GM23338 (cell line): ENCODE data around the gene RPA1. TPM values are rescaled to one million over a fixed set of nuclear protein-coding genes. Genes with fewer than 3 reads are reported as not detected.

Experiments
- ATAC-seq: fragments of 200-7000 bp; cut with Tn5 transposase; 3 replicates; pipeline ENCODE4 v1.9.1; 2020
- DNase-seq: peaks from one replicate; pipeline ENCODE4 v3.0.0-alpha.2; 2015; ENCODE audit warnings: low spot score
- H2AFZ ChIP-seq: fragments of 200-600 bp; sonication (generic); 2 replicates; pipeline ENCODE4 v1.8.0; 2016; ENCODE audit warnings: antibody characterized with exemption, mild to moderate bottlenecking, moderate library complexity
- H3F3A ChIP-seq: fragments of 200-600 bp; sonication (generic); replicated peaks from 2 replicates; pipeline ENCODE4 v1.8.0; 2017; ENCODE audit warnings: antibody characterized with exemption, mixed run types, low read depth
- H3K27ac ChIP-seq: fragments of 200-600 bp; sonication (generic); 2 replicates; pipeline ENCODE4 v1.6.1; 2016; ENCODE audit warnings: low read depth
- H3K27me3 ChIP-seq: fragments of 200-600 bp; sonication (generic); 2 replicates; pipeline ENCODE4 v1.8.0; 2016; ENCODE audit warnings: mild to moderate bottlenecking, mixed run types, moderate library complexity; ENCODE audit not compliant: insufficient read depth
- H3K36me3 ChIP-seq: fragments of 200-600 bp; sonication (generic); 2 replicates; pipeline ENCODE4 v1.8.0; 2016; ENCODE audit warnings: mild to moderate bottlenecking; ENCODE audit not compliant: insufficient read depth
- H3K4me1 ChIP-seq: fragments of 200-600 bp; sonication (generic); 2 replicates; pipeline ENCODE4 v1.8.0; 2016; ENCODE audit warnings: mild to moderate bottlenecking, moderate library complexity; ENCODE audit not compliant: insufficient read depth
- H3K4me2 ChIP-seq: fragments of 200-600 bp; sonication (generic); 2 replicates; pipeline ENCODE4 v1.7.1; 2017; ENCODE audit warnings: mixed run types
- H3K4me3 ChIP-seq: fragments of 200-600 bp; sonication (generic); 2 replicates; pipeline ENCODE4 v1.6.1; 2016; ENCODE audit warnings: mixed run types
- H3K79me2 ChIP-seq: fragments of 200-600 bp; sonication (generic); replicated peaks from 2 replicates; pipeline ENCODE4 v1.8.0; 2017; ENCODE audit warnings: mild to moderate bottlenecking; ENCODE audit not compliant: insufficient read depth
- H3K9me2 ChIP-seq: fragments of 200-600 bp; sonication (generic); 2 replicates; pipeline ENCODE4 v1.8.0; 2017; ENCODE audit not compliant: insufficient read depth
- H4K20me1 ChIP-seq: fragments of 200-600 bp; sonication (generic); replicated peaks from 2 replicates; pipeline ENCODE4 v1.8.0; 2017; ENCODE audit warnings: mild to moderate bottlenecking; ENCODE audit not compliant: insufficient read depth
- H3K27ac Mint-ChIP-seq: 2 replicates; pipeline ENCODE4 v1.8.0; 2020; ENCODE audit warnings: inconsistent platforms, mild to moderate bottlenecking, moderate library complexity, mixed read lengths
- H3K27me3 Mint-ChIP-seq: 3 replicates; pipeline ENCODE4 v1.8.0; 2022; ENCODE audit warnings: low read depth, mild to moderate bottlenecking, moderate library complexity, mixed read lengths, inconsistent platforms; ENCODE audit not compliant: insufficient read depth, poor library complexity
- H3K36me3 Mint-ChIP-seq: 3 replicates; pipeline ENCODE4 v1.8.0; 2021; ENCODE audit warnings: low read depth, mild to moderate bottlenecking, inconsistent platforms, moderate library complexity, mixed read lengths
- H3K4me1 Mint-ChIP-seq: 3 replicates; pipeline ENCODE4 v1.8.0; 2020; ENCODE audit warnings: mild to moderate bottlenecking, inconsistent platforms, mixed read lengths
- H3K4me3 Mint-ChIP-seq: 3 replicates; pipeline ENCODE4 v1.8.0; 2021; ENCODE audit warnings: moderate library complexity, mild to moderate bottlenecking, inconsistent platforms, mixed read lengths
- H3K9me3 Mint-ChIP-seq: 3 replicates; pipeline ENCODE4 v1.8.0; 2020; ENCODE audit warnings: moderate library complexity, mild to moderate bottlenecking, inconsistent platforms, mixed read lengths
- CREB1 ChIP-seq: fragments of 250-450 bp; sonication (Bioruptor Pico); IDR thresholded peaks from 2 replicates; pipeline ENCODE4 v1.5.0; 2020; ENCODE audit warnings: low read depth, mild to moderate bottlenecking, moderate library complexity
- EZH2 ChIP-seq: fragments of 200-600 bp; sonication (generic); IDR thresholded peaks from one replicate; pipeline ENCODE4 v1.8.0; 2017; ENCODE audit warnings: antibody characterized with exemption, mild to moderate bottlenecking, low read depth; ENCODE audit not compliant: unreplicated experiment
- EZH2phosphoT487 ChIP-seq: fragments of 200-600 bp; sonication (generic); IDR thresholded peaks from one replicate; pipeline ENCODE4 v1.8.1; 2018; ENCODE audit warnings: antibody characterized with exemption; ENCODE audit not compliant: unreplicated experiment
- JUNB ChIP-seq: IDR thresholded peaks from one replicate; pipeline ENCODE4 v1.6.1; 2016; ENCODE audit warnings: antibody characterized with exemption; ENCODE audit not compliant: unreplicated experiment
- NANOG ChIP-seq: IDR thresholded peaks from 2 replicates; pipeline ENCODE4 v1.6.1; 2016; ENCODE audit warnings: antibody characterized with exemption, borderline replicate concordance
- POLR2AphosphoS5 ChIP-seq: IDR thresholded peaks from 2 replicates; pipeline ENCODE4 v1.6.1; 2016; ENCODE audit warnings: antibody characterized with exemption, low read depth
- STAT1 ChIP-seq: IDR thresholded peaks from one replicate; pipeline ENCODE4 v1.6.1; 2016; ENCODE audit warnings: antibody characterized with exemption; ENCODE audit not compliant: unreplicated experiment
- ZNF114 ChIP-seq: fragments of 250-450 bp; sonication (Bioruptor Pico); IDR thresholded peaks from 2 replicates; pipeline ENCODE4 v1.5.0; 2020; ENCODE audit warnings: mild to moderate bottlenecking, moderate library complexity
- ZNF331 ChIP-seq: fragments of 250-450 bp; sonication (Bioruptor Pico); IDR thresholded peaks from 2 replicates; pipeline ENCODE4 v1.5.0; 2020; ENCODE audit warnings: low read depth, mild to moderate bottlenecking, moderate library complexity
- polyA plus RNA-seq: library from polyadenylated mRNA; unstranded; fragments of >200 nt; fragmentation: Nextera tagmentation; extraction: Ambion mirVana; gene quantifications from 2 replicates; pipeline ENCODE4 v1.2.1, GENCODE V29; 2016
- total RNA-seq: library from RNA; depleted of rRNA; stranded (reverse); fragments of >200 nt; shearing (Covaris generic); gene quantifications from 2 replicates; pipeline ENCODE4 v1.2.3, GENCODE V29; 2014
- TF ChIP-seq, protein P1 (sequence below): IDR thresholded peaks from 2 replicates; pipeline ENCODE4 v1.6.1; 2016; ENCODE audit warnings: antibody characterized with exemption
- TF ChIP-seq, protein P2 (sequence below): IDR thresholded peaks from one replicate; pipeline ENCODE4 v1.6.1; 2018; ENCODE audit warnings: antibody characterized with exemption; ENCODE audit not compliant: unreplicated experiment

The RPA1 gene
- total and polyA plus RNA-seq, 2 experiments from 2014 or later: 33.7 to 52.1 TPM

DNA sequence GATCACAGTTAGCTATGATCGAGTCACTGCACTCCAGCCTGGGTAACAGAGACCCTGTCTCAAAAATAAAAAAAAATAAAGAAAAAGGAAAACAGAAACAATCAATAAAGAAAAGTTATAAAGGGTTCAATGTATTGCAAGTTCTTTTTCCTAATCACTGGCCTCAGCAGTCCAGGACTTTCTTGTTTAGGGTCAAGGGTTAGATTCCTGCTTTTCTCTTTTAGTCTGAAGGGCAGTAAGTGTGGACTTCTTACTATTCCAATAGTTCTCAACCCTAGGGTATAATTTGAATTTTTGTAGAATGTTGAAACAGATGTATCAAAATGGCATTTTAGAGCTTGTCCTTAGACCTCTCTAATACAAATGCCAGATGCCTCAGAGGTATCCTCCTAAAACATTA is 27.4 kb upstream of the RPA1 start (continued):
- no peak for TF ChIP-seq NANOG
- no peak for TF ChIP-seq POLR2AphosphoS5
- no peak for TF ChIP-seq JUNB
- no peak for TF ChIP-seq EZH2phosphoT487
- TF ChIP-seq ZNF331 (CRISPR knock-in tag): no peak
- TF ChIP-seq CREB1 (CRISPR knock-in tag): no peak
- TF ChIP-seq EZH2: no peak
- TF ChIP-seq, protein P1, sequence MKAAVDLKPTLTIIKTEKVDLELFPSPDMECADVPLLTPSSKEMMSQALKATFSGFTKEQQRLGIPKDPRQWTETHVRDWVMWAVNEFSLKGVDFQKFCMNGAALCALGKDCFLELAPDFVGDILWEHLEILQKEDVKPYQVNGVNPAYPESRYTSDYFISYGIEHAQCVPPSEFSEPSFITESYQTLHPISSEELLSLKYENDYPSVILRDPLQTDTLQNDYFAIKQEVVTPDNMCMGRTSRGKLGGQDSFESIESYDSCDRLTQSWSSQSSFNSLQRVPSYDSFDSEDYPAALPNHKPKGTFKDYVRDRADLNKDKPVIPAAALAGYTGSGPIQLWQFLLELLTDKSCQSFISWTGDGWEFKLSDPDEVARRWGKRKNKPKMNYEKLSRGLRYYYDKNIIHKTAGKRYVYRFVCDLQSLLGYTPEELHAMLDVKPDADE: no peak
- TF ChIP-seq, protein P2, sequence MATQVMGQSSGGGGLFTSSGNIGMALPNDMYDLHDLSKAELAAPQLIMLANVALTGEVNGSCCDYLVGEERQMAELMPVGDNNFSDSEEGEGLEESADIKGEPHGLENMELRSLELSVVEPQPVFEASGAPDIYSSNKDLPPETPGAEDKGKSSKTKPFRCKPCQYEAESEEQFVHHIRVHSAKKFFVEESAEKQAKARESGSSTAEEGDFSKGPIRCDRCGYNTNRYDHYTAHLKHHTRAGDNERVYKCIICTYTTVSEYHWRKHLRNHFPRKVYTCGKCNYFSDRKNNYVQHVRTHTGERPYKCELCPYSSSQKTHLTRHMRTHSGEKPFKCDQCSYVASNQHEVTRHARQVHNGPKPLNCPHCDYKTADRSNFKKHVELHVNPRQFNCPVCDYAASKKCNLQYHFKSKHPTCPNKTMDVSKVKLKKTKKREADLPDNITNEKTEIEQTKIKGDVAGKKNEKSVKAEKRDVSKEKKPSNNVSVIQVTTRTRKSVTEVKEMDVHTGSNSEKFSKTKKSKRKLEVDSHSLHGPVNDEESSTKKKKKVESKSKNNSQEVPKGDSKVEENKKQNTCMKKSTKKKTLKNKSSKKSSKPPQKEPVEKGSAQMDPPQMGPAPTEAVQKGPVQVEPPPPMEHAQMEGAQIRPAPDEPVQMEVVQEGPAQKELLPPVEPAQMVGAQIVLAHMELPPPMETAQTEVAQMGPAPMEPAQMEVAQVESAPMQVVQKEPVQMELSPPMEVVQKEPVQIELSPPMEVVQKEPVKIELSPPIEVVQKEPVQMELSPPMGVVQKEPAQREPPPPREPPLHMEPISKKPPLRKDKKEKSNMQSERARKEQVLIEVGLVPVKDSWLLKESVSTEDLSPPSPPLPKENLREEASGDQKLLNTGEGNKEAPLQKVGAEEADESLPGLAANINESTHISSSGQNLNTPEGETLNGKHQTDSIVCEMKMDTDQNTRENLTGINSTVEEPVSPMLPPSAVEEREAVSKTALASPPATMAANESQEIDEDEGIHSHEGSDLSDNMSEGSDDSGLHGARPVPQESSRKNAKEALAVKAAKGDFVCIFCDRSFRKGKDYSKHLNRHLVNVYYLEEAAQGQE: no peak
- TF ChIP-seq STAT1: no peak
- TF ChIP-seq ZNF114 (CRISPR knock-in tag): no peak

DNA sequence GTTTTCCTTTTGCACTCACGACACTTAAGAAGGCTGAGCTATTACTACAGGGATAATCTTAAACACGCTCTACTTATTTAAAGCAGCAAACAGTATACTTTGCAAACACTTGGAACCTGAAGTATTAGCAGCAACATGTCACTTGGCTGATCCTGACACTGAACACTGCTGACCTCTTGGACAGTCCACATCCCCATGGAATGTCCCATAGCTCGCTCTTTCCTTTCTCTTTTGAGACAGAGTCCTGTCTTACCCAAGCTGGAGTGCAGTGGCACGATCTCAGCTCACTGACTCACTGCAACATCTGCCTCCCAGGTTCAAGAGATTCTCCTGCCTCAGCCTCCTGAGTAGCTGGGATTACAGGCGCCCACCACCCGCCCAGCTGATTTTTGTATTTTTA is 26.5 kb upstream of the RPA1 start:
- Histone ChIP-seq H3K4me3 (no peak overlapping the region), H2AFZ (no peak overlapping the region), H3K36me3 (0 out of 2 replicates have a peak, but pooled peaks cover 11% of the 10 kb centered on the region), H3K9me2 (no peaks in the 10 kb centered on the region), H3F3A (no peaks in the 10 kb centered on the region), H3K79me2 (peaks cover 6% of the 10 kb centered on the region), H3K4me1 (no peaks in the 10 kb centered on the region), H3K27ac (no peak overlapping the region), H3K27me3 (no peaks in the 10 kb centered on the region), H4K20me1 (peaks cover 13% of the 10 kb centered on the region), H3K4me2 (no peak overlapping the region)
- Mint-ChIP-seq H3K4me1 (no peaks in the 10 kb centered on the region), H3K9me3 (no peaks in the 10 kb centered on the region), H3K27me3 (no peaks in the 10 kb centered on the region), H3K4me3 (no peak overlapping the region), H3K27ac (no peak overlapping the region), H3K36me3 (peaks cover 46% of the 10 kb centered on the region)
- ATAC-seq (no peak), DNase-seq (no peak)
- TF ChIP-seq STAT1 (no peak), JUNB (no peak), NANOG (no peak), ZNF331 (CRISPR knock-in tag) (no peak), ZNF114 (CRISPR knock-in tag) (no peak), EZH2phosphoT487 (no peak), POLR2AphosphoS5 (no peak)
- TF ChIP-seq, protein P2: no peak
- TF ChIP-seq, protein P1: no peak
